Astrocyte (in vitro differentiated cells and primary cell): ENCODE measurements around the gene AHNAK. TPM values are rescaled to one million over a fixed set of nuclear protein-coding genes. Genes with fewer than 3 reads are reported as not detected.

Source experiments
- DNase-seq: peaks from one replicate; pipeline ENCODE4 v3.0.0-alpha.2; 2010; ENCODE audit warnings: low read depth
- FAIRE-seq: peaks from 2 replicates; lab custom pipeline; 2011; peaks lifted over from hg19 to GRCh38; lab: Jason Lieb, UNC
- H2AFZ ChIP-seq: 2 replicates; pipeline ENCODE4 v1.6.0; 2012; ENCODE audit warnings: low read depth, low read length, inconsistent platforms
- H3K27ac ChIP-seq: 2 replicates; pipeline ENCODE4 v1.5.1; 2011; ENCODE audit warnings: low read depth, low read length, inconsistent platforms
- H3K27me3 ChIP-seq: 2 replicates; pipeline ENCODE4 v1.6.0; 2011; ENCODE audit warnings: low read length, inconsistent platforms; ENCODE audit not compliant: insufficient read depth
- H3K36me3 ChIP-seq: 2 replicates; pipeline ENCODE4 v1.5.1; 2011; ENCODE audit warnings: low read length, inconsistent platforms; ENCODE audit not compliant: insufficient read depth
- H3K4me1 ChIP-seq: 2 replicates; pipeline ENCODE4 v1.5.1; 2011; ENCODE audit warnings: low read length, inconsistent platforms; ENCODE audit not compliant: insufficient read depth
- H3K4me2 ChIP-seq: 2 replicates; pipeline ENCODE4 v1.6.0; 2012; ENCODE audit warnings: low read length, inconsistent platforms
- H3K4me3 ChIP-seq: 2 replicates; pipeline ENCODE4 v1.5.1; 2011; ENCODE audit warnings: low read depth, mild to moderate bottlenecking, low read length, inconsistent platforms; ENCODE audit not compliant: insufficient read depth
- H3K79me2 ChIP-seq: 2 replicates; pipeline ENCODE4 v1.6.0; 2012; ENCODE audit warnings: mild to moderate bottlenecking, low read length, inconsistent platforms; ENCODE audit not compliant: insufficient read depth
- H3K9ac ChIP-seq: 2 replicates; pipeline ENCODE4 v1.6.0; 2012; ENCODE audit warnings: mild to moderate bottlenecking, low read length, inconsistent platforms
- H3K9me3 ChIP-seq: 2 replicates; pipeline ENCODE4 v1.5.1; 2012; ENCODE audit warnings: low read depth, mild to moderate bottlenecking, low read length, inconsistent platforms; ENCODE audit not compliant: insufficient read depth
- H4K20me1 ChIP-seq: 2 replicates; pipeline ENCODE4 v1.6.0; 2012; ENCODE audit warnings: low read length, inconsistent platforms; ENCODE audit not compliant: insufficient read depth
- H3K27ac Mint-ChIP-seq: one replicate; pipeline ENCODE4 v1.8.0; 2021; ENCODE audit warnings: mild to moderate bottlenecking, mixed read lengths; ENCODE audit not compliant: unreplicated experiment
- H3K27me3 Mint-ChIP-seq: one replicate; pipeline ENCODE4 v1.8.0; 2021; ENCODE audit warnings: low read depth, mixed read lengths; ENCODE audit not compliant: unreplicated experiment
- H3K36me3 Mint-ChIP-seq: one replicate; pipeline ENCODE4 v1.8.0; 2021; ENCODE audit warnings: low read depth, mixed read lengths; ENCODE audit not compliant: unreplicated experiment
- H3K4me1 Mint-ChIP-seq: one replicate; pipeline ENCODE4 v1.8.0; 2021; ENCODE audit warnings: low read depth, mixed read lengths; ENCODE audit not compliant: unreplicated experiment
- H3K4me3 Mint-ChIP-seq: one replicate; pipeline ENCODE4 v1.8.0; 2021; ENCODE audit warnings: mild to moderate bottlenecking, moderate library complexity, mixed read lengths; ENCODE audit not compliant: unreplicated experiment
- H3K9me3 Mint-ChIP-seq: one replicate; pipeline ENCODE4 v1.8.0; 2021; ENCODE audit warnings: mild to moderate bottlenecking, mixed read lengths; ENCODE audit not compliant: unreplicated experiment
- CTCF ChIP-seq: IDR thresholded peaks from 2 replicates; pipeline ENCODE4 v1.5.1; 2011; ENCODE audit warnings: low read depth, mild to moderate bottlenecking, inconsistent platforms, low read length, moderate library complexity; ENCODE audit not compliant: insufficient read depth
- EZH2 ChIP-seq: IDR thresholded peaks from 2 replicates; pipeline ENCODE4 v1.6.1; 2012; ENCODE audit warnings: mild to moderate bottlenecking, low read length, inconsistent platforms; ENCODE audit not compliant: insufficient read depth
- total RNA-seq: library from RNA; stranded (reverse); gene quantifications from 2 replicates; pipeline ENCODE4 v1.2.1, GENCODE V29; 2021

Gene AHNAK
- total RNA-seq, 1 donor from 2014 or later, result 378 TPM

GRCh38 chr11:62420882-62421281 lies 125.7 kb downstream of the AHNAK start:
- FAIRE-seq, result no peak
- Mint-ChIP-seq H3K27ac (no peak overlapping the region), H3K27me3 (peaks cover 40% of the 10 kb centered on the region), H3K9me3 (peaks cover 1% of the 10 kb centered on the region), H3K4me3 (no peak overlapping the region), H3K4me1 (peaks cover 3% of the 10 kb centered on the region), H3K36me3 (no peaks in the 10 kb centered on the region)
- Histone ChIP-seq H2AFZ (no peak overlapping the region), H3K9ac (no peak overlapping the region), H3K4me1 (no peaks in the 10 kb centered on the region), H3K36me3 (no peaks in the 10 kb centered on the region), H3K9me3 (no peaks in the 10 kb centered on the region), H3K27me3 (peaks cover 3% of the 10 kb centered on the region), H3K79me2 (no peaks in the 10 kb centered on the region), H3K27ac (no peak overlapping the region), H3K4me3 (no peak overlapping the region), H3K4me2 (no peak overlapping the region), H4K20me1 (no peaks in the 10 kb centered on the region)
- TF ChIP-seq CTCF (no peak), EZH2 (no peak)
- DNase-seq, result no peak

GRCh38 chr11:62419943-62420342 lies 126.7 kb downstream of the AHNAK start:
- Histone ChIP-seq H3K4me3 (no peak overlapping the region), H3K9ac (no peak overlapping the region), H3K4me1 (no peaks in the 10 kb centered on the region), H4K20me1 (no peaks in the 10 kb centered on the region), H3K27ac (no peak overlapping the region), H3K9me3 (no peaks in the 10 kb centered on the region), H3K4me2 (no peak overlapping the region), H3K36me3 (no peaks in the 10 kb centered on the region), H3K79me2 (no peaks in the 10 kb centered on the region), H3K27me3 (peaks cover 3% of the 10 kb centered on the region), H2AFZ (no peak overlapping the region)
- DNase-seq (no peak), FAIRE-seq (no peak)
- no peaks in the 10 kb centered on the region for H3K36me3 Mint-ChIP-seq
- H3K4me3 Mint-ChIP-seq, result no peak overlapping the region
- peaks cover 40% of the 10 kb centered on the region for H3K27me3 Mint-ChIP-seq
- no peak overlapping the region for H3K27ac Mint-ChIP-seq
- H3K9me3 Mint-ChIP-seq, result peaks cover 1% of the 10 kb centered on the region
- H3K4me1 Mint-ChIP-seq, result peaks cover 3% of the 10 kb centered on the region
- TF ChIP-seq CTCF (no peak), EZH2 (no peak)

GRCh38 chr11:62419314-62419929 lies 127.2 kb downstream of the AHNAK start:
- H3K4me3 ChIP-seq, result no peak overlapping the region
- no peaks in the 10 kb centered on the region for H3K36me3 ChIP-seq
- H3K27ac ChIP-seq, result no peak overlapping the region
- Mint-ChIP-seq H3K27ac (no peak overlapping the region), H3K4me1 (peaks cover 3% of the 10 kb centered on the region), H3K9me3 (peaks cover 1% of the 10 kb centered on the region), H3K36me3 (no peaks in the 10 kb centered on the region), H3K27me3 (peaks cover 37% of the 10 kb centered on the region), H3K4me3 (no peak overlapping the region)
- DNase-seq (no peak), FAIRE-seq (no peak)
- H3K4me1 ChIP-seq, result no peaks in the 10 kb centered on the region
- no peak overlapping the region for H3K4me2 ChIP-seq
- TF ChIP-seq CTCF (no peak), EZH2 (no peak)
- H3K27me3 ChIP-seq, result peaks cover 3% of the 10 kb centered on the region
- H3K79me2 ChIP-seq, result no peaks in the 10 kb centered on the region
- H3K9me3 ChIP-seq, result no peaks in the 10 kb centered on the region
- no peak overlapping the region for H2AFZ ChIP-seq
- H3K9ac ChIP-seq, result no peak overlapping the region
- H4K20me1 ChIP-seq, result no peaks in the 10 kb centered on the region
